DOHH2 (cell line): Measurements from ENCODE around the gene KANK3.

Source experiments
- H3F3A ChIP-seq: fragments of 200-600 bp; sonication (generic), shearing (Covaris generic); 2 replicates; pipeline ENCODE4 v1.6.0; 2016; ENCODE audit warnings: antibody characterized with exemption, mild to moderate bottlenecking; ENCODE audit not compliant: control insufficient read depth, insufficient read depth
- H3K27ac ChIP-seq: fragments of 200-600 bp; sonication (generic); 2 replicates; pipeline ENCODE4 v1.5.1; 2014; ENCODE audit warnings: low read depth, mild to moderate bottlenecking, low read length, moderate library complexity
- H3K27me3 ChIP-seq: fragments of 200-600 bp; sonication (generic); 2 replicates; pipeline ENCODE4 v1.6.1; 2014; ENCODE audit warnings: mild to moderate bottlenecking, low read length, mixed read lengths; ENCODE audit not compliant: control insufficient read depth
- H3K36me3 ChIP-seq: fragments of 200-600 bp; sonication (generic); 2 replicates; pipeline ENCODE4 v1.6.1; 2014; ENCODE audit warnings: mild to moderate bottlenecking, low read length, moderate library complexity, mixed read lengths; ENCODE audit not compliant: control insufficient read depth
- H3K4me1 ChIP-seq: fragments of 200-600 bp; sonication (generic); 2 replicates; pipeline ENCODE4 v1.6.1; 2014; ENCODE audit warnings: mild to moderate bottlenecking, low read length, mixed read lengths; ENCODE audit not compliant: control insufficient read depth
- H3K4me2 ChIP-seq: fragments of 200-600 bp; sonication (generic); 2 replicates; pipeline ENCODE4 v1.6.0; 2014; ENCODE audit warnings: mild to moderate bottlenecking, low read length, moderate library complexity
- H3K4me3 ChIP-seq: fragments of 200-600 bp; sonication (generic); 2 replicates; pipeline ENCODE4 v1.5.1; 2014; ENCODE audit warnings: mild to moderate bottlenecking, low read length, mixed read lengths
- H3K79me2 ChIP-seq: fragments of 200-600 bp; sonication (generic); 2 replicates; pipeline ENCODE4 v1.6.1; 2014; ENCODE audit warnings: mild to moderate bottlenecking, low read length, mixed read lengths; ENCODE audit not compliant: control insufficient read depth
- H3K9me2 ChIP-seq: fragments of 200-600 bp; sonication (generic); replicated peaks from 2 replicates; pipeline ENCODE4 v1.6.1; 2014; ENCODE audit warnings: mild to moderate bottlenecking, low read length, mixed read lengths; ENCODE audit not compliant: control insufficient read depth
- H3K9me3 ChIP-seq: fragments of 200-600 bp; sonication (generic); 2 replicates; pipeline ENCODE4 v1.6.1; 2014; ENCODE audit warnings: antibody characterized with exemption, low read length, mixed read lengths; ENCODE audit not compliant: control insufficient read depth, insufficient read depth
- H4K20me1 ChIP-seq: fragments of 200-600 bp; sonication (generic); 2 replicates; pipeline ENCODE4 v1.6.0; 2014; ENCODE audit warnings: low read depth, mild to moderate bottlenecking, antibody characterized with exemption, low read length, moderate library complexity; ENCODE audit not compliant: control insufficient read depth, insufficient read depth
- EZH2phosphoT487 ChIP-seq: fragments of 200-600 bp; sonication (generic); IDR thresholded peaks from 2 replicates; pipeline ENCODE4 v1.6.1; 2017; ENCODE audit warnings: borderline replicate concordance, mild to moderate bottlenecking, antibody characterized with exemption, low read length, moderate library complexity, mixed read lengths
- TF ChIP-seq, protein P1 (sequence below): fragments of 200-600 bp; sonication (generic); IDR thresholded peaks from one replicate; pipeline ENCODE4 v1.5.1; 2014; ENCODE audit warnings: antibody characterized with exemption, mild to moderate bottlenecking, low read depth, low read length; ENCODE audit not compliant: poor library complexity, severe bottlenecking

KANK3 gene

GRCh38 chr19:8336660-8337059, 6.4 kb downstream of the KANK3 start:
- H3K4me2 ChIP-seq = no peak overlapping the region
- no peaks in the 10 kb centered on the region for H3K9me2 ChIP-seq
- H3K27me3 ChIP-seq = peaks cover 23% of the 10 kb centered on the region
- H3K27ac ChIP-seq = no peak overlapping the region
- TF ChIP-seq EZH2phosphoT487 = no peak
- TF ChIP-seq, protein P1, sequence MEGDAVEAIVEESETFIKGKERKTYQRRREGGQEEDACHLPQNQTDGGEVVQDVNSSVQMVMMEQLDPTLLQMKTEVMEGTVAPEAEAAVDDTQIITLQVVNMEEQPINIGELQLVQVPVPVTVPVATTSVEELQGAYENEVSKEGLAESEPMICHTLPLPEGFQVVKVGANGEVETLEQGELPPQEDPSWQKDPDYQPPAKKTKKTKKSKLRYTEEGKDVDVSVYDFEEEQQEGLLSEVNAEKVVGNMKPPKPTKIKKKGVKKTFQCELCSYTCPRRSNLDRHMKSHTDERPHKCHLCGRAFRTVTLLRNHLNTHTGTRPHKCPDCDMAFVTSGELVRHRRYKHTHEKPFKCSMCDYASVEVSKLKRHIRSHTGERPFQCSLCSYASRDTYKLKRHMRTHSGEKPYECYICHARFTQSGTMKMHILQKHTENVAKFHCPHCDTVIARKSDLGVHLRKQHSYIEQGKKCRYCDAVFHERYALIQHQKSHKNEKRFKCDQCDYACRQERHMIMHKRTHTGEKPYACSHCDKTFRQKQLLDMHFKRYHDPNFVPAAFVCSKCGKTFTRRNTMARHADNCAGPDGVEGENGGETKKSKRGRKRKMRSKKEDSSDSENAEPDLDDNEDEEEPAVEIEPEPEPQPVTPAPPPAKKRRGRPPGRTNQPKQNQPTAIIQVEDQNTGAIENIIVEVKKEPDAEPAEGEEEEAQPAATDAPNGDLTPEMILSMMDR = no peak
- no peaks in the 10 kb centered on the region for H3K79me2 ChIP-seq
- H4K20me1 ChIP-seq = no peaks in the 10 kb centered on the region
- no peaks in the 10 kb centered on the region for H3K4me1 ChIP-seq
- no peak overlapping the region for H3K4me3 ChIP-seq
- H3K9me3 ChIP-seq = no peaks in the 10 kb centered on the region
- no peaks in the 10 kb centered on the region for H3K36me3 ChIP-seq
- no peaks in the 10 kb centered on the region for H3F3A ChIP-seq

- H3K27me3 ChIP-seq = peaks cover 18% of the 10 kb centered on the region
- no peaks in the 10 kb centered on the region for H3K9me2 ChIP-seq
- H3K36me3 ChIP-seq = no peaks in the 10 kb centered on the region
- H3K4me2 ChIP-seq = no peak overlapping the region
- no peak overlapping the region for H3K4me3 ChIP-seq
- TF ChIP-seq, protein P1 = no peak
- no peak for TF ChIP-seq EZH2phosphoT487
- H3K4me1 ChIP-seq = no peaks in the 10 kb centered on the region
- H3K9me3 ChIP-seq = no peaks in the 10 kb centered on the region
- H3K79me2 ChIP-seq = no peaks in the 10 kb centered on the region
- H3F3A ChIP-seq = no peaks in the 10 kb centered on the region
- H3K27ac ChIP-seq = no peak overlapping the region
- H4K20me1 ChIP-seq = no peaks in the 10 kb centered on the region
These were observed 6.9 kb downstream of the KANK3 start for GRCh38 chr19:8336072-8336569.

GRCh38 chr19:8335343-8336071, 7.6 kb downstream of the KANK3 start:
- Histone ChIP-seq H3K27ac (no peak overlapping the region), H3K4me3 (no peak overlapping the region)

More at GRCh38 chr19:8335343-8336071, 7.6 kb downstream of the KANK3 start:
- Histone ChIP-seq H3K27me3 (peaks cover 13% of the 10 kb centered on the region), H3K9me3 (no peaks in the 10 kb centered on the region), H3F3A (no peaks in the 10 kb centered on the region), H3K36me3 (no peaks in the 10 kb centered on the region), H4K20me1 (no peaks in the 10 kb centered on the region), H3K4me2 (no peak overlapping the region), H3K79me2 (no peaks in the 10 kb centered on the region), H3K9me2 (no peaks in the 10 kb centered on the region), H3K4me1 (no peaks in the 10 kb centered on the region)
- TF ChIP-seq, protein P1 = peak; percentile 34
- no peak for TF ChIP-seq EZH2phosphoT487
